ENCODE measurements around the gene TAF13. TPM values are rescaled to one million over a fixed set of nuclear protein-coding genes. Genes with fewer than 3 reads are reported as not detected.

The TAF13 gene
- total and polyA plus RNA-seq, 4 donors, result 23.6 to 91.6 (median 78.7) TPM

GRCh38 chr1:109112056-109112651 is 36.4 kb upstream of the TAF13 start:
- Histone ChIP-seq H3K27ac (ENCODE audit: low read depth, low read length) (peak overlapping the region; percentile 52), H3K4me1 (ENCODE audit: control insufficient read depth, insufficient read depth, low read length) (peaks cover 22% of the 10 kb centered on the region), H3K9me3 (ENCODE audit: control insufficient read depth, insufficient read depth, low read length) (no peaks in the 10 kb centered on the region), H3K27me3 (ENCODE audit: control insufficient read depth, insufficient read depth, low read length) (peaks cover 15% of the 10 kb centered on the region), H3K4me3 (ENCODE audit: low read depth, low read length) (peak overlapping the region; percentile 37), H3K36me3 (ENCODE audit: control insufficient read depth, insufficient read depth, low read length) (no peaks in the 10 kb centered on the region)
- 20% methylated on average over 4 of the region's 10 CpGs for WGBS (ENCODE audit: insufficient coverage)
- DNase-seq (ENCODE audit: low read depth in 4 of 6, low spot score in 6 of 6), result peak in 2 of 6 donors; percentile 52 to 78

GRCh38 chr1:109111386-109112055 is 35.7 kb upstream of the TAF13 start:
- no peaks in the 10 kb centered on the region for H3K36me3 ChIP-seq (ENCODE audit: control insufficient read depth, insufficient read depth, low read length)
- DNase-seq (ENCODE audit: low read depth in 4 of 6, low spot score in 6 of 6), result no peak
- H3K9me3 ChIP-seq (ENCODE audit: control insufficient read depth, insufficient read depth, low read length), result no peaks in the 10 kb centered on the region
- peaks cover 15% of the 10 kb centered on the region for H3K27me3 ChIP-seq (ENCODE audit: control insufficient read depth, insufficient read depth, low read length)
- H3K27ac ChIP-seq (ENCODE audit: low read depth, low read length), result no peak overlapping the region
- no peak overlapping the region for H3K4me3 ChIP-seq (ENCODE audit: low read depth, low read length)
- WGBS (ENCODE audit: insufficient coverage), result 73% methylated on average over 2 of the region's 5 CpGs
- H3K4me1 ChIP-seq (ENCODE audit: control insufficient read depth, insufficient read depth, low read length), result peaks cover 22% of the 10 kb centered on the region

GRCh38 chr1:109109906-109110305 is 34.1 kb upstream of the TAF13 start:
- H3K4me1 ChIP-seq (ENCODE audit: control insufficient read depth, insufficient read depth, low read length), result peaks cover 22% of the 10 kb centered on the region
- H3K27ac ChIP-seq (ENCODE audit: low read depth, low read length), result no peak overlapping the region
- WGBS (ENCODE audit: insufficient coverage), result 80% methylated on average over 3 of the region's 3 CpGs
- H3K27me3 ChIP-seq (ENCODE audit: control insufficient read depth, insufficient read depth, low read length), result peaks cover 15% of the 10 kb centered on the region
- H3K4me3 ChIP-seq (ENCODE audit: low read depth, low read length), result no peak overlapping the region
- no peaks in the 10 kb centered on the region for H3K9me3 ChIP-seq (ENCODE audit: control insufficient read depth, insufficient read depth, low read length)
- H3K36me3 ChIP-seq (ENCODE audit: control insufficient read depth, insufficient read depth, low read length), result no peaks in the 10 kb centered on the region
- no peak for DNase-seq (ENCODE audit: low read depth in 4 of 6, low spot score in 6 of 6)

- DNase-seq (ENCODE audit: low read depth in 4 of 6, low spot score in 6 of 6), result no peak
- WGBS (ENCODE audit: insufficient coverage), result 79% methylated on average over 5 of the region's 7 CpGs
- H3K27me3 ChIP-seq (ENCODE audit: control insufficient read depth, insufficient read depth, low read length), result no peaks in the 10 kb centered on the region
These were observed 32.0 kb upstream of the TAF13 start for GRCh38 chr1:109107785-109108184.

GRCh38 chr1:109105881-109106280 is 30.1 kb upstream of the TAF13 start:
- no peak overlapping the region for H3K27ac ChIP-seq (ENCODE audit: low read depth, low read length)
- WGBS (ENCODE audit: insufficient coverage), result no CpG with 5 or more reads among the region's 4 CpGs
- peaks cover 6% of the 10 kb centered on the region for H3K4me1 ChIP-seq (ENCODE audit: control insufficient read depth, insufficient read depth, low read length)
- no peaks in the 10 kb centered on the region for H3K27me3 ChIP-seq (ENCODE audit: control insufficient read depth, insufficient read depth, low read length)
- H3K4me3 ChIP-seq (ENCODE audit: low read depth, low read length), result no peak overlapping the region
- DNase-seq (ENCODE audit: low read depth in 4 of 6, low spot score in 6 of 6), result no peak
- H3K9me3 ChIP-seq (ENCODE audit: control insufficient read depth, insufficient read depth, low read length), result no peaks in the 10 kb centered on the region
- peaks cover 8% of the 10 kb centered on the region for H3K36me3 ChIP-seq (ENCODE audit: control insufficient read depth, insufficient read depth, low read length)

More at GRCh38 chr1:109107785-109108184, 32.0 kb upstream of the TAF13 start:
- peaks cover 5% of the 10 kb centered on the region for H3K4me1 ChIP-seq (ENCODE audit: control insufficient read depth, insufficient read depth, low read length)
- no peak overlapping the region for H3K27ac ChIP-seq (ENCODE audit: low read depth, low read length)
- peaks cover 3% of the 10 kb centered on the region for H3K36me3 ChIP-seq (ENCODE audit: control insufficient read depth, insufficient read depth, low read length)
- no peaks in the 10 kb centered on the region for H3K9me3 ChIP-seq (ENCODE audit: control insufficient read depth, insufficient read depth, low read length)
- no peak overlapping the region for H3K4me3 ChIP-seq (ENCODE audit: low read depth, low read length)

- DNase-seq (ENCODE audit: low read depth in 4 of 6, low spot score in 6 of 6), result no peak
- H3K27me3 ChIP-seq (ENCODE audit: control insufficient read depth, insufficient read depth, low read length), result no peaks in the 10 kb centered on the region
- H3K4me1 ChIP-seq (ENCODE audit: control insufficient read depth, insufficient read depth, low read length), result peaks cover 12% of the 10 kb centered on the region
- no peaks in the 10 kb centered on the region for H3K9me3 ChIP-seq (ENCODE audit: control insufficient read depth, insufficient read depth, low read length)
- 92% methylated on average over 17 of the region's 20 CpGs for WGBS (ENCODE audit: insufficient coverage)
- peaks cover 8% of the 10 kb centered on the region for H3K36me3 ChIP-seq (ENCODE audit: control insufficient read depth, insufficient read depth, low read length)
- H3K27ac ChIP-seq (ENCODE audit: low read depth, low read length), result no peak overlapping the region
- no peak overlapping the region for H3K4me3 ChIP-seq (ENCODE audit: low read depth, low read length)
These were observed 28.8 kb upstream of the TAF13 start for GRCh38 chr1:109104364-109105151.

- Histone ChIP-seq H3K9me3 (ENCODE audit: control insufficient read depth, insufficient read depth, low read length) (no peaks in the 10 kb centered on the region), H3K4me3 (ENCODE audit: low read depth, low read length) (peak overlapping the region; percentile 96), H3K36me3 (ENCODE audit: control insufficient read depth, insufficient read depth, low read length) (peaks cover 8% of the 10 kb centered on the region), H3K27ac (ENCODE audit: low read depth, low read length) (peak overlapping the region; percentile 93), H3K27me3 (ENCODE audit: control insufficient read depth, insufficient read depth, low read length) (no peaks in the 10 kb centered on the region), H3K4me1 (ENCODE audit: control insufficient read depth, insufficient read depth, low read length) (peaks cover 15% of the 10 kb centered on the region)
- peak; percentile 89 to 99 (median 96) for DNase-seq (ENCODE audit: low read depth in 4 of 6, low spot score in 6 of 6)
- WGBS (ENCODE audit: insufficient coverage), result under 1% methylated on average over 74 of the region's 77 CpGs
These were observed 24.4 kb upstream of the TAF13 start for GRCh38 chr1:109099938-109100773.

- Histone ChIP-seq H3K4me3 (ENCODE audit: low read depth, low read length) (no peak overlapping the region), H3K27ac (ENCODE audit: low read depth, low read length) (no peak overlapping the region), H3K4me1 (ENCODE audit: control insufficient read depth, insufficient read depth, low read length) (peaks cover 11% of the 10 kb centered on the region), H3K27me3 (ENCODE audit: control insufficient read depth, insufficient read depth, low read length) (no peaks in the 10 kb centered on the region), H3K36me3 (ENCODE audit: control insufficient read depth, insufficient read depth, low read length) (peaks cover 15% of the 10 kb centered on the region), H3K9me3 (ENCODE audit: control insufficient read depth, insufficient read depth, low read length) (no peaks in the 10 kb centered on the region)
- no CpG with 5 or more reads among the region's 1 CpG for WGBS (ENCODE audit: insufficient coverage)
- no peak for DNase-seq (ENCODE audit: low read depth in 4 of 6, low spot score in 6 of 6)
These were observed 20.3 kb upstream of the TAF13 start for GRCh38 chr1:109096120-109096519.

GRCh38 chr1:109095631-109096030 is 19.8 kb upstream of the TAF13 start:
- no CpG with 5 or more reads among the region's 1 CpG for WGBS (ENCODE audit: insufficient coverage)
- Histone ChIP-seq H3K9me3 (ENCODE audit: control insufficient read depth, insufficient read depth, low read length) (no peaks in the 10 kb centered on the region), H3K4me3 (ENCODE audit: low read depth, low read length) (no peak overlapping the region), H3K27ac (ENCODE audit: low read depth, low read length) (no peak overlapping the region), H3K27me3 (ENCODE audit: control insufficient read depth, insufficient read depth, low read length) (no peaks in the 10 kb centered on the region), H3K36me3 (ENCODE audit: control insufficient read depth, insufficient read depth, low read length) (peaks cover 15% of the 10 kb centered on the region), H3K4me1 (ENCODE audit: control insufficient read depth, insufficient read depth, low read length) (peaks cover 6% of the 10 kb centered on the region)
- no peak for DNase-seq (ENCODE audit: low read depth in 4 of 6, low spot score in 6 of 6)

Measured in spinal cord (tissue), 10 donors.